HepG2 (cell line): ENCODE results near the gene MBD3. TPM values are rescaled to one million over a fixed set of nuclear protein-coding genes. Genes with fewer than 3 reads are reported as not detected.

Experiments
- EP300 ChIP-seq, 3 experiments: sonication (generic) in 1 of 3; formaldehyde crosslinking in 1 of 3; IDR thresholded peaks; 2 replicates each; pipeline versions ENCODE4 v1.5.1 to v1.6.1; 2011 to 2020; ENCODE audit warnings: low read depth in 2 of 3, low read length in 2 of 3, borderline replicate concordance in 1 of 3, improper control_type of control experiment in 1 of 3, mild to moderate bottlenecking in 1 of 3, missing genetic modification reagents in 1 of 3, moderate library complexity in 1 of 3
- GABPA ChIP-seq, 2 experiments: IDR thresholded peaks; 2 replicates each; pipeline ENCODE4 v1.6.1; 2011 to 2016; ENCODE audit warnings: low read depth in 2 of 2, low read length in 1 of 2, missing biosample characterization in 1 of 2, missing genetic modification characterization in 1 of 2
- MLLT10 ChIP-seq: sonication (generic); formaldehyde crosslinking; IDR thresholded peaks from 2 replicates; pipeline ENCODE4 v1.4.0; 2020; ENCODE audit warnings: missing genetic modification reagents
- NFYB ChIP-seq: sonication (generic); formaldehyde crosslinking; IDR thresholded peaks from 2 replicates; pipeline ENCODE4 v1.4.0; 2020; ENCODE audit warnings: missing genetic modification reagents
- SRY ChIP-seq: sonication (generic); formaldehyde crosslinking; IDR thresholded peaks from 2 replicates; pipeline ENCODE4 v1.8.0; 2022; ENCODE audit warnings: mild to moderate bottlenecking, missing genetic modification reagents
- U2AF2 ChIP-seq: fragments of 200-400 bp; formaldehyde crosslinking; IDR thresholded peaks from 2 replicates; pipeline ENCODE4 v1.6.1; 2017; ENCODE audit warnings: low read depth, mild to moderate bottlenecking, low read length
- ZMYM2 ChIP-seq: sonication (generic); formaldehyde crosslinking; IDR thresholded peaks from 2 replicates; pipeline ENCODE4 v1.8.0; 2022; ENCODE audit warnings: mild to moderate bottlenecking, missing genetic modification reagents
- ZNF326 ChIP-seq: sonication (generic); formaldehyde crosslinking; IDR thresholded peaks from 2 replicates; pipeline ENCODE4 v1.4.0; 2020; ENCODE audit warnings: missing genetic modification reagents, borderline replicate concordance
- ZNF615 ChIP-seq: sonication (generic); formaldehyde crosslinking; IDR thresholded peaks from 2 replicates; pipeline ENCODE4 v1.5.0; 2020; ENCODE audit warnings: mild to moderate bottlenecking, missing genetic modification reagents, borderline replicate concordance
- ZNF766 ChIP-seq: sonication (generic); formaldehyde crosslinking; IDR thresholded peaks from 2 replicates; pipeline ENCODE4 v1.5.0; 2020; ENCODE audit warnings: missing genetic modification reagents, borderline replicate concordance
- polyA plus RNA-seq, 8 experiments: library from polyadenylated mRNA; depleted of rRNA in 3 of 8; stranded (reverse) in 7 of 8; unstranded in 1 of 8; fragments of >200 nt; fragmentation: Illumina TruSeq in 4 of 8; extraction: Trizol in 4 of 8; gene quantifications; 2 replicates each; pipeline versions ENCODE4 v1.2.1 to v1.2.3, GENCODE V29; 2011 to 2016; ENCODE audit warnings: low read depth in 4 of 8, missing spikeins in 1 of 8, mixed read lengths in 1 of 8; ENCODE audit not compliant: insufficient read depth in 1 of 8
- total RNA-seq, 5 experiments: library from RNA; depleted of rRNA; stranded (reverse); fragments of >200 nt; fragmentation: Illumina TruSeq; extraction: Trizol; gene quantifications; 2 replicates each; pipeline ENCODE4 v1.2.3, GENCODE V29; 2016; ENCODE audit warnings: low read depth in 1 of 5
- TF ChIP-seq, protein P1 (sequence below): sonication (generic); formaldehyde crosslinking; IDR thresholded peaks from 2 replicates; pipeline ENCODE4 v1.4.0; 2020; ENCODE audit warnings: mild to moderate bottlenecking, missing genetic modification reagents
- TF ChIP-seq, protein P2 (sequence below): sonication (generic); formaldehyde crosslinking; IDR thresholded peaks from 2 replicates; pipeline ENCODE4 v1.5.1; 2020; ENCODE audit warnings: missing genetic modification reagents, mild to moderate bottlenecking, borderline replicate concordance
- TF ChIP-seq, protein P3 (sequence below): fragments of 450-650 bp; IDR thresholded peaks from 2 replicates; pipeline ENCODE4 v1.6.1; 2017; ENCODE audit warnings: mild to moderate bottlenecking
- TF ChIP-seq, protein P4 (sequence below): sonication (generic); formaldehyde crosslinking; IDR thresholded peaks from 2 replicates; pipeline ENCODE4 v1.5.0; 2020; ENCODE audit warnings: mild to moderate bottlenecking, missing genetic modification reagents, borderline replicate concordance

The MBD3 gene
- total and polyA plus RNA-seq, 2 of the 13 experiments (the other 11 are each of a cell fraction or from before 2014, with no cell fraction given) = 21.2 to 76.9 TPM

DNA sequence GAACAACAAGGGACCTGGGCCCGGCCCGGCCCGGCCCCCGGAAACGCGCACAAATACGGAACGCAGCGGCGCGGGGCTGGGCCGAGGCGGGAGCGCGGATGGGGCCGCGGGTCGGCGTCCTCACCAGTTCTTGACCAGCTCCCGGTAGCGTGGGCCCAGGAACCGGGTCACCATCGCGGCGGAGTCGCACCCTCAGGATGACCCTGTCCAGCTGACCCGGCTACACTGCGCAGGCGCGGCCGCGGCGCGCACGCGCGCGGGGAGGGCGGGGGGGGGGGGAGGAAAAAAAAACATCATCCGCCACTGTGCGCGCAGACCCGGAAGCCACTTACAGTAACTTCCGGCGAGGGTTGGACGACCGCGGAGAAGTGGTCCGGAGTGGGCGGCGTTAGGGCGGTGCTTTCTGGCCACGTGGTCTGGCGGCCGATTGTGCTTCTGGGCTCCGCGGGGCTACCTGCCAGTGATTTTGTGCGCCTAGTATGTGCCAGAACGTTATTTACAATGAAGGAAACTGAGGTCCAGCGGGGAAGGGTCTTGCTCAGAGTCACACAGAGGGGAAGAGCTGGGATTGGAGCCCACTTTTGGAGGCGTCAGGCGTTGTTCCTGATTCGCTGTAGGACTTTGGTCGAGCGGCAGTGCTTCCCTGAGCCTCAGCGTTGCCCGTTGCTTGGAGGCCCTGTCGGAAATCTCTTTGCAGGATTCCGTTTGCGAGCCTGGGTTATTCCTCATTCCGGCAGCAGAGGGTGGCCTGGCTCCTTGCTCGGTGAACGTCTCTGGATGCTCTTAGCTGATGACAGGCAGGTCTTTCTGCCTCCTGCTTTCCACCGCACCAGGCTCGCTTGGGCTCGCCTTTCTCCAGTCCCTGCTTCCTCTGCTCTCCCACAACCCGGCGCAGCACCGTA, 12.8 kb upstream of the MBD3 start, which contains the start of gene UQCR11 (continued):
- TF ChIP-seq, protein P1, sequence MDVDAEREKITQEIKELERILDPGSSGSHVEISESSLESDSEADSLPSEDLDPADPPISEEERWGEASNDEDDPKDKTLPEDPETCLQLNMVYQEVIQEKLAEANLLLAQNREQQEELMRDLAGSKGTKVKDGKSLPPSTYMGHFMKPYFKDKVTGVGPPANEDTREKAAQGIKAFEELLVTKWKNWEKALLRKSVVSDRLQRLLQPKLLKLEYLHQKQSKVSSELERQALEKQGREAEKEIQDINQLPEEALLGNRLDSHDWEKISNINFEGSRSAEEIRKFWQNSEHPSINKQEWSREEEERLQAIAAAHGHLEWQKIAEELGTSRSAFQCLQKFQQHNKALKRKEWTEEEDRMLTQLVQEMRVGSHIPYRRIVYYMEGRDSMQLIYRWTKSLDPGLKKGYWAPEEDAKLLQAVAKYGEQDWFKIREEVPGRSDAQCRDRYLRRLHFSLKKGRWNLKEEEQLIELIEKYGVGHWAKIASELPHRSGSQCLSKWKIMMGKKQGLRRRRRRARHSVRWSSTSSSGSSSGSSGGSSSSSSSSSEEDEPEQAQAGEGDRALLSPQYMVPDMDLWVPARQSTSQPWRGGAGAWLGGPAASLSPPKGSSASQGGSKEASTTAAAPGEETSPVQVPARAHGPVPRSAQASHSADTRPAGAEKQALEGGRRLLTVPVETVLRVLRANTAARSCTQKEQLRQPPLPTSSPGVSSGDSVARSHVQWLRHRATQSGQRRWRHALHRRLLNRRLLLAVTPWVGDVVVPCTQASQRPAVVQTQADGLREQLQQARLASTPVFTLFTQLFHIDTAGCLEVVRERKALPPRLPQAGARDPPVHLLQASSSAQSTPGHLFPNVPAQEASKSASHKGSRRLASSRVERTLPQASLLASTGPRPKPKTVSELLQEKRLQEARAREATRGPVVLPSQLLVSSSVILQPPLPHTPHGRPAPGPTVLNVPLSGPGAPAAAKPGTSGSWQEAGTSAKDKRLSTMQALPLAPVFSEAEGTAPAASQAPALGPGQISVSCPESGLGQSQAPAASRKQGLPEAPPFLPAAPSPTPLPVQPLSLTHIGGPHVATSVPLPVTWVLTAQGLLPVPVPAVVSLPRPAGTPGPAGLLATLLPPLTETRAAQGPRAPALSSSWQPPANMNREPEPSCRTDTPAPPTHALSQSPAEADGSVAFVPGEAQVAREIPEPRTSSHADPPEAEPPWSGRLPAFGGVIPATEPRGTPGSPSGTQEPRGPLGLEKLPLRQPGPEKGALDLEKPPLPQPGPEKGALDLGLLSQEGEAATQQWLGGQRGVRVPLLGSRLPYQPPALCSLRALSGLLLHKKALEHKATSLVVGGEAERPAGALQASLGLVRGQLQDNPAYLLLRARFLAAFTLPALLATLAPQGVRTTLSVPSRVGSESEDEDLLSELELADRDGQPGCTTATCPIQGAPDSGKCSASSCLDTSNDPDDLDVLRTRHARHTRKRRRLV = no peak
- TF ChIP-seq GABPA (IDR thresholded peaks at IDR 0.05; ENCODE audit: low read depth, low read length) = peak; percentile 72
- TF ChIP-seq GABPA (CRISPR knock-in tag; IDR thresholded peaks at IDR 0.05; ENCODE audit: low read depth) = peak; percentile 89
- TF ChIP-seq SRY (CRISPR knock-in tag) = no peak
- TF ChIP-seq ZMYM2 (CRISPR knock-in tag) = peak; percentile 80; the same call in 1 of the 2 replicates
- TF ChIP-seq U2AF2 = no peak
- TF ChIP-seq ZNF766 (CRISPR knock-in tag) = 0 out of 2 replicates have a peak, but pooled peaks have one; percentile 38
- TF ChIP-seq MLLT10 (CRISPR knock-in tag) = no peak
- TF ChIP-seq, protein P2, sequence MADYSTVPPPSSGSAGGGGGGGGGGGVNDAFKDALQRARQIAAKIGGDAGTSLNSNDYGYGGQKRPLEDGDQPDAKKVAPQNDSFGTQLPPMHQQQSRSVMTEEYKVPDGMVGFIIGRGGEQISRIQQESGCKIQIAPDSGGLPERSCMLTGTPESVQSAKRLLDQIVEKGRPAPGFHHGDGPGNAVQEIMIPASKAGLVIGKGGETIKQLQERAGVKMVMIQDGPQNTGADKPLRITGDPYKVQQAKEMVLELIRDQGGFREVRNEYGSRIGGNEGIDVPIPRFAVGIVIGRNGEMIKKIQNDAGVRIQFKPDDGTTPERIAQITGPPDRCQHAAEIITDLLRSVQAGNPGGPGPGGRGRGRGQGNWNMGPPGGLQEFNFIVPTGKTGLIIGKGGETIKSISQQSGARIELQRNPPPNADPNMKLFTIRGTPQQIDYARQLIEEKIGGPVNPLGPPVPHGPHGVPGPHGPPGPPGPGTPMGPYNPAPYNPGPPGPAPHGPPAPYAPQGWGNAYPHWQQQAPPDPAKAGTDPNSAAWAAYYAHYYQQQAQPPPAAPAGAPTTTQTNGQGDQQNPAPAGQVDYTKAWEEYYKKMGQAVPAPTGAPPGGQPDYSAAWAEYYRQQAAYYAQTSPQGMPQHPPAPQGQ (CRISPR knock-in tag) = no peak
- no peak for TF ChIP-seq NFYB
- 0 out of 2 replicates have a peak, but pooled peaks have one; percentile 17 for TF ChIP-seq ZNF615 (CRISPR knock-in tag)
- TF ChIP-seq ZNF326 (CRISPR knock-in tag) = no peak
- TF ChIP-seq, protein P3, sequence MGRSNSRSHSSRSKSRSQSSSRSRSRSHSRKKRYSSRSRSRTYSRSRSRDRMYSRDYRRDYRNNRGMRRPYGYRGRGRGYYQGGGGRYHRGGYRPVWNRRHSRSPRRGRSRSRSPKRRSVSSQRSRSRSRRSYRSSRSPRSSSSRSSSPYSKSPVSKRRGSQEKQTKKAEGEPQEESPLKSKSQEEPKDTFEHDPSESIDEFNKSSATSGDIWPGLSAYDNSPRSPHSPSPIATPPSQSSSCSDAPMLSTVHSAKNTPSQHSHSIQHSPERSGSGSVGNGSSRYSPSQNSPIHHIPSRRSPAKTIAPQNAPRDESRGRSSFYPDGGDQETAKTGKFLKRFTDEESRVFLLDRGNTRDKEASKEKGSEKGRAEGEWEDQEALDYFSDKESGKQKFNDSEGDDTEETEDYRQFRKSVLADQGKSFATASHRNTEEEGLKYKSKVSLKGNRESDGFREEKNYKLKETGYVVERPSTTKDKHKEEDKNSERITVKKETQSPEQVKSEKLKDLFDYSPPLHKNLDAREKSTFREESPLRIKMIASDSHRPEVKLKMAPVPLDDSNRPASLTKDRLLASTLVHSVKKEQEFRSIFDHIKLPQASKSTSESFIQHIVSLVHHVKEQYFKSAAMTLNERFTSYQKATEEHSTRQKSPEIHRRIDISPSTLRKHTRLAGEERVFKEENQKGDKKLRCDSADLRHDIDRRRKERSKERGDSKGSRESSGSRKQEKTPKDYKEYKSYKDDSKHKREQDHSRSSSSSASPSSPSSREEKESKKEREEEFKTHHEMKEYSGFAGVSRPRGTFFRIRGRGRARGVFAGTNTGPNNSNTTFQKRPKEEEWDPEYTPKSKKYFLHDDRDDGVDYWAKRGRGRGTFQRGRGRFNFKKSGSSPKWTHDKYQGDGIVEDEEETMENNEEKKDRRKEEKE = no peak
- TF ChIP-seq, protein P4, sequence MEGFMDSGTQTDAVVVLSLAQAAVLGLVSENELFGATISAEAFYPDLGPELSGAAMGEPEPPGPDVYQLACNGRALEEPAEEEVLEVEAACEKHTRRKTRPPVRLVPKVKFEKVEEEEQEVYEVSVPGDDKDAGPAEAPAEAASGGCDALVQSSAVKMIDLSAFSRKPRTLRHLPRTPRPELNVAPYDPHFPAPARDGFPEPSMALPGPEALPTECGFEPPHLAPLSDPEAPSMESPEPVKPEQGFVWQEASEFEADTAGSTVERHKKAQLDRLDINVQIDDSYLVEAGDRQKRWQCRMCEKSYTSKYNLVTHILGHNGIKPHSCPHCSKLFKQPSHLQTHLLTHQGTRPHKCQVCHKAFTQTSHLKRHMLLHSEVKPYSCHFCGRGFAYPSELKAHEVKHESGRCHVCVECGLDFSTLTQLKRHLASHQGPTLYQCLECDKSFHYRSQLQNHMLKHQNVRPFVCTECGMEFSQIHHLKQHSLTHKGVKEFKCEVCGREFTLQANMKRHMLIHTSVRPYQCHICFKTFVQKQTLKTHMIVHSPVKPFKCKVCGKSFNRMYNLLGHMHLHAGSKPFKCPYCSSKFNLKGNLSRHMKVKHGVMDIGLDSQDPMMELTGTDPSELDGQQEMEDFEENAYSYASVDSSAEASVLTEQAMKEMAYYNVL (CRISPR knock-in tag) = no peak
- 0 out of 4 replicates have a peak, but pooled peaks of 1 of the 2 experiments have one; percentile 4 for TF ChIP-seq EP300 (IDR thresholded peaks at IDR 0.05; ENCODE audit: low read depth in 2 of 2, low read length in 2 of 2)
- TF ChIP-seq EP300 (CRISPR knock-in tag; IDR thresholded peaks at IDR 0.05; ENCODE audit: borderline replicate concordance) = peak; percentile 15; the same call in 1 of the 2 replicates
